HEK293 (cell line): ENCODE results near the gene ALDH16A1.
A peak's percentile ranks its signal among the peaks of the same experiment; 100 is the strongest.

ENCODE experiments used
- CTCF ChIA-PET: fragments of 350-600 bp; formaldehyde crosslinking; extraction: SDS; loops from one replicate; lab custom pipeline; 2021; ENCODE audit warnings: antibody characterized with exemption; lab: Yijun Ruan, JAX
- POLR2A ChIA-PET: fragments of 300-600 bp; formaldehyde crosslinking; extraction: SDS; loops from one replicate; lab custom pipeline; 2020; ENCODE audit warnings: antibody characterized with exemption, inconsistent platforms; lab: Yijun Ruan, JAX
- H3K27ac ChIP-seq: fragments of 200-500 bp; sonication (Bioruptor generic); 2 replicates; pipeline ENCODE4 v1.5.1; 2014; ENCODE audit warnings: low read depth, low read length, control low read depth, inconsistent platforms; ENCODE audit errors: extremely low read depth
- H3K36me3 ChIP-seq, 2 experiments: fragments of 200-500 bp in 1 of 2; sonication (Bioruptor generic) in 1 of 2; 1 replicate in 1 of 2; 2 replicates in 1 of 2; pipeline ENCODE4 v1.5.1; 2014 to 2017; ENCODE audit warnings: inconsistent platforms in 2 of 2, low read length in 2 of 2; ENCODE audit not compliant: control insufficient read depth in 2 of 2, insufficient read depth in 1 of 2
- H3K4me1 ChIP-seq: fragments of 200-500 bp; sonication (Bioruptor generic); 2 replicates; pipeline ENCODE4 v1.5.1; 2014; ENCODE audit warnings: mild to moderate bottlenecking, low read length, inconsistent platforms; ENCODE audit not compliant: control insufficient read depth, insufficient read depth
- H3K4me3 ChIP-seq: 2 replicates; pipeline ENCODE4 v1.5.1; 2011; ENCODE audit warnings: low read depth, mild to moderate bottlenecking, control low read depth, low read length, moderate library complexity
- H3K9me3 ChIP-seq: fragments of 200-500 bp; sonication (Bioruptor generic); 2 replicates; pipeline ENCODE4 v1.5.1; 2014; ENCODE audit warnings: low read depth, low read length, inconsistent platforms; ENCODE audit not compliant: control insufficient read depth, insufficient read depth
- BCL6B ChIP-seq: fragments of 450-650 bp; formaldehyde crosslinking; IDR thresholded peaks from 2 replicates; pipeline ENCODE4 v1.5.1; 2017; ENCODE audit warnings: missing biosample characterization, missing genetic modification characterization
- EGR2 ChIP-seq: fragments of 450-650 bp; formaldehyde crosslinking; IDR thresholded peaks from 2 replicates; pipeline ENCODE4 v1.5.1; 2016; ENCODE audit warnings: low read depth, missing biosample characterization, missing genetic modification characterization
- IKZF3 ChIP-seq: fragments of 450-650 bp; IDR thresholded peaks from 2 replicates; pipeline ENCODE4 v1.5.0; 2018; ENCODE audit warnings: missing biosample characterization, mild to moderate bottlenecking, missing genetic modification characterization, moderate library complexity
- PBX3 ChIP-seq: sonication (generic); formaldehyde crosslinking; IDR thresholded peaks from 2 replicates; pipeline ENCODE4 v1.8.1; 2022; ENCODE audit warnings: mild to moderate bottlenecking, moderate library complexity, missing genetic modification reagents
- ZFHX2 ChIP-seq: fragments of 450-650 bp; formaldehyde crosslinking; conservative IDR thresholded peaks from 2 replicates; pipeline ENCODE4 v1.5.1; 2016; ENCODE audit warnings: missing biosample characterization, missing genetic modification characterization
- ZFP41 ChIP-seq: fragments of 450-650 bp; formaldehyde crosslinking; IDR thresholded peaks from 2 replicates; pipeline ENCODE4 v1.5.1; 2016; ENCODE audit warnings: missing biosample characterization, missing genetic modification characterization, borderline replicate concordance
- ZNF138 ChIP-seq: fragments of 450-650 bp; formaldehyde crosslinking; IDR thresholded peaks from 2 replicates; pipeline ENCODE4 v1.5.1; 2016; ENCODE audit warnings: missing biosample characterization, missing genetic modification characterization, borderline replicate concordance
- ZNF140 ChIP-seq: fragments of 450-650 bp; formaldehyde crosslinking; IDR thresholded peaks from 2 replicates; pipeline ENCODE4 v1.5.1; 2016; ENCODE audit warnings: missing biosample characterization, missing genetic modification characterization
- ZNF24 ChIP-seq: fragments of 450-650 bp; formaldehyde crosslinking; IDR thresholded peaks from 2 replicates; pipeline ENCODE4 v1.5.1; 2016; ENCODE audit warnings: missing biosample characterization, missing genetic modification characterization
- ZNF324 ChIP-seq: fragments of 450-650 bp; formaldehyde crosslinking; IDR thresholded peaks from 2 replicates; pipeline ENCODE4 v1.5.1; 2016; ENCODE audit warnings: missing biosample characterization, missing genetic modification characterization
- ZNF394 ChIP-seq: fragments of 450-650 bp; formaldehyde crosslinking; IDR thresholded peaks from 2 replicates; pipeline ENCODE4 v1.5.1; 2016; ENCODE audit warnings: missing biosample characterization, missing genetic modification characterization, mild to moderate bottlenecking, moderate library complexity, borderline replicate concordance
- ZNF521 ChIP-seq: fragments of 450-650 bp; formaldehyde crosslinking; IDR thresholded peaks from 2 replicates; pipeline ENCODE4 v1.5.1; 2017; ENCODE audit warnings: missing biosample characterization, mild to moderate bottlenecking, missing genetic modification characterization
- ZNF626 ChIP-seq: fragments of 450-650 bp; sonication (Bioruptor Pico); formaldehyde crosslinking; IDR thresholded peaks from 2 replicates; pipeline ENCODE4 v1.5.1; 2018; ENCODE audit warnings: missing biosample characterization, missing genetic modification characterization, inconsistent platforms
- ZNF747 ChIP-seq: fragments of 450-650 bp; formaldehyde crosslinking; IDR thresholded peaks from 2 replicates; pipeline ENCODE4 v1.5.1; 2016; ENCODE audit warnings: missing biosample characterization, missing genetic modification characterization
- ZNF76 ChIP-seq: fragments of 450-650 bp; formaldehyde crosslinking; IDR thresholded peaks from 2 replicates; pipeline ENCODE4; 2016; ENCODE audit warnings: low read depth, missing biosample characterization, missing genetic modification characterization, borderline replicate concordance
- ZNF777 ChIP-seq: fragments of 450-650 bp; formaldehyde crosslinking; IDR thresholded peaks from 2 replicates; pipeline ENCODE4 v1.5.1; 2017; ENCODE audit warnings: missing biosample characterization, missing genetic modification characterization, borderline replicate concordance
- ZNF830 ChIP-seq: fragments of 450-650 bp; IDR thresholded peaks from 2 replicates; pipeline ENCODE4 v1.5.0; 2018; ENCODE audit warnings: missing biosample characterization, missing genetic modification characterization, low read depth, mild to moderate bottlenecking, moderate library complexity
- ZSCAN16 ChIP-seq: fragments of 450-650 bp; formaldehyde crosslinking; IDR thresholded peaks from 2 replicates; pipeline ENCODE4 v1.5.1; 2016; ENCODE audit warnings: missing biosample characterization, missing genetic modification characterization
- ZXDB ChIP-seq: fragments of 450-650 bp; formaldehyde crosslinking; IDR thresholded peaks from 2 replicates; pipeline ENCODE4 v1.5.1; 2016; ENCODE audit warnings: missing biosample characterization, missing genetic modification characterization
- TF ChIP-seq, protein P1 (sequence below): fragments of 450-650 bp; formaldehyde crosslinking; IDR thresholded peaks from 2 replicates; pipeline ENCODE4 v1.5.1; 2016; ENCODE audit warnings: missing biosample characterization, missing genetic modification characterization
- TF ChIP-seq, protein P2 (sequence below): IDR thresholded peaks from 2 replicates; pipeline ENCODE4 v1.6.1; 2011; ENCODE audit warnings: mild to moderate bottlenecking, low read depth, low read length, borderline replicate concordance
- TF ChIP-seq, protein P3 (sequence below): fragments of 450-650 bp; formaldehyde crosslinking; IDR thresholded peaks from 2 replicates; pipeline ENCODE4 v1.5.1; 2016; ENCODE audit warnings: missing biosample characterization, missing genetic modification characterization

ALDH16A1 gene

DNA sequence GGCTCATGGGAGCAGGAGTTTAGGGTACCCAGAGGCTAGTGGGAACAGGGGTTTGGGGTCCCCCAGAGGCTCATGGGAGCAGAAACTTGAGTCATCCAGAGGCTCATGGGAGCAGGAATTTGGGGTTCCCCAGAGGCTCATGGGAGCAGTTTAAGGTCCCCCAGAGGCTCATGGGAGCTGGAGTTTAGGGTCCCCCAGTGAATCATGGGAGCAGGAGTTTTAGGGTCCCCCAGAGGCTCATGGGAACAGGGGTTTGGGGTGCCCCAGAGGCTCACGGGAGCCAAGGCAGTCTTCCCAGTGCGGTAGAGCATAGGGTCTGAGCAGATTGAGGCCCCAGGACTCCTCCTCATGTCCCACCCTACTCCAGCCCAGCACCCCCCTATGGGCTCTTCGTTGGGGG, 12.3 kb downstream of the ALDH16A1 start:
- Histone ChIP-seq H3K27ac (no peak overlapping the region), H3K36me3 (peaks cover 7 to 13% of the 10 kb centered on the region in 2 experiments; a peak in 2 of 3 replicates), H3K4me3 (no peak overlapping the region), H3K9me3 (no peaks in the 10 kb centered on the region), H3K4me1 (0 out of 2 replicates have a peak, but pooled peaks cover 5% of the 10 kb centered on the region)
- ChIA-PET CTCF (interaction anchor here (0.7 to 1.1 kb wide), 3 partner anchors 10 to 1451 kb away, joined by 3 to 10 read pairs (median 5); partner anchors contain the start of gene RUVBL2), POLR2A (interaction anchor here (0.7 to 2.1 kb wide), 3 partner anchors 12 to 48 kb away, joined by 3 to 6 read pairs (median 3); partner anchors contain the start of genes ALDH16A1 and PIH1D1)
- TF ChIP-seq ZNF76 (tag by site-specific recombination) (peak; percentile 87), ZNF140 (tag by site-specific recombination) (no peak), ZNF24 (tag by site-specific recombination) (no peak)

GRCh38 chr19:49468199-49468598, 15.2 kb downstream of the ALDH16A1 start:
- TF ChIP-seq, protein P1, sequence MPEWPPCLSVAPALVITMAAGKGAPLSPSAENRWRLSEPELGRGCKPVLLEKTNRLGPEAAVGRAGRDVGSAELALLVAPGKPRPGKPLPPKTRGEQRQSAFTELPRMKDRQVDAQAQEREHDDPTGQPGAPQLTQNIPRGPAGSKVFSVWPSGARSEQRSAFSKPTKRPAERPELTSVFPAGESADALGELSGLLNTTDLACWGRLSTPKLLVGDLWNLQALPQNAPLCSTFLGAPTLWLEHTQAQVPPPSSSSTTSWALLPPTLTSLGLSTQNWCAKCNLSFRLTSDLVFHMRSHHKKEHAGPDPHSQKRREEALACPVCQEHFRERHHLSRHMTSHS (tag by site-specific recombination) = no peak
- TF ChIP-seq ZNF521 = no peak
- no peak for TF ChIP-seq ZNF830 (tag by site-specific recombination)
- no peak for TF ChIP-seq ZNF747 (tag by site-specific recombination)
- no peak for TF ChIP-seq ZNF626 (tag by site-specific recombination)
- no peak for TF ChIP-seq IKZF3 (tag by site-specific recombination)
- TF ChIP-seq ZNF324 (tag by site-specific recombination) = no peak
- TF ChIP-seq, protein P2, sequence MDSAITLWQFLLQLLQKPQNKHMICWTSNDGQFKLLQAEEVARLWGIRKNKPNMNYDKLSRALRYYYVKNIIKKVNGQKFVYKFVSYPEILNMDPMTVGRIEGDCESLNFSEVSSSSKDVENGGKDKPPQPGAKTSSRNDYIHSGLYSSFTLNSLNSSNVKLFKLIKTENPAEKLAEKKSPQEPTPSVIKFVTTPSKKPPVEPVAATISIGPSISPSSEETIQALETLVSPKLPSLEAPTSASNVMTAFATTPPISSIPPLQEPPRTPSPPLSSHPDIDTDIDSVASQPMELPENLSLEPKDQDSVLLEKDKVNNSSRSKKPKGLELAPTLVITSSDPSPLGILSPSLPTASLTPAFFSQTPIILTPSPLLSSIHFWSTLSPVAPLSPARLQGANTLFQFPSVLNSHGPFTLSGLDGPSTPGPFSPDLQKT = no peak
- no peak for TF ChIP-seq ZSCAN16
- TF ChIP-seq ZFP41 = no peak
- no peak for TF ChIP-seq ZFHX2 (tag by site-specific recombination)
- TF ChIP-seq EGR2 = no peak
- TF ChIP-seq ZNF138 (tag by site-specific recombination) = no peak
- POLR2A ChIA-PET = no interaction called here
- Histone ChIP-seq H3K36me3 (peaks cover 6 to 13% of the 10 kb centered on the region in 2 experiments; a peak in 2 of 3 replicates), H3K27ac (peak overlapping the region; percentile 40; the same call in 1 of the 2 replicates), H3K4me3 (no peak overlapping the region), H3K4me1 (0 out of 2 replicates have a peak, but pooled peaks cover 5% of the 10 kb centered on the region), H3K9me3 (no peaks in the 10 kb centered on the region)
- CTCF ChIA-PET = no interaction called here

DNA sequence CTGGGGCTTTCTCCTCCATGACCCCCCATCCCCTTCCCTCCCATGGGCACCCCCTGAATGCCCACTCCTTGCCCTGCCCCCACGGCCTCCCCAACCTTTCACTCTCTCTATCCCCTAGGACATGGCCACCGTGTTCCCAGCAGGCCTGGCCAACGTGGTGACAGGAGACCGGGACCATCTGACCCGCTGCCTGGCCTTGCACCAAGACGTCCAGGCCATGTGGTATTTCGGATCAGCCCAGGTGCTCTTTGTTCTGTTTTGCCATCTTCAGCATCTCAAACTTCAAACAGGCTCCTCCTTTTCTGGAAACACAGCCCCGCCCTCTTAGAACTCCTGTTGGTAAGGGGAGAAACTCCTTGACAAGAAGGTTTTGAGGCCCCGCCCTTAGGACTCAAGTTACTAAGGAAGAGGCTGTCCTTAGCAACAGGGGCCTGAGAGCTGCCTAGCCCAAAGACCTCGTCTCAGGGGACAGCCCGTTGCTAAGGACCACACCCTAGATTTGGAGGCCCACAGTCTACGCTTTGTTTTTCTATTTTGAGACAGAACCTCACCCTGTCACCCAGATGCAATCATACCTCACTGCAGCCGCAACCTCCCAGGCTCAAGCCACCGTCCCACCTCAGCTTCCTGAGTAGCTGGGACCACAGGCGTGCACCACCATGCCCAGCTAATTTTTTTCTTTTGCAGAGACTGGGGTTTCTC, 15.9 kb downstream of the ALDH16A1 start:
- POLR2A ChIA-PET = interaction anchor here (1.2 to 1.3 kb wide), 2 partner anchors 15 to 27 kb away, joined by 3 to 11 read pairs; partner anchors contain the start of genes ALDH16A1 and RPS11
- Histone ChIP-seq H3K27ac (peak overlapping the region; percentile 40; the same call in 1 of the 2 replicates), H3K4me3 (no peak overlapping the region), H3K9me3 (no peaks in the 10 kb centered on the region), H3K36me3 (peaks cover 6 to 13% of the 10 kb centered on the region in 2 experiments; a peak in 2 of 3 replicates), H3K4me1 (0 out of 2 replicates have a peak, but pooled peaks cover 5% of the 10 kb centered on the region)
- CTCF ChIA-PET = interaction anchor here (1.2 kb wide), 1 partner anchor 78 kb away, joined by 3 read pairs; no protein-coding TSS in a partner anchor
- TF ChIP-seq ZNF777 (tag by site-specific recombination) (no peak), PBX3 (CRISPR knock-in tag) (no peak), BCL6B (tag by site-specific recombination) (no peak), ZNF394 (peak; percentile 54; the same call in 1 of the 2 replicates), ZXDB (tag by site-specific recombination) (peak; percentile 74)
- TF ChIP-seq, protein P3, sequence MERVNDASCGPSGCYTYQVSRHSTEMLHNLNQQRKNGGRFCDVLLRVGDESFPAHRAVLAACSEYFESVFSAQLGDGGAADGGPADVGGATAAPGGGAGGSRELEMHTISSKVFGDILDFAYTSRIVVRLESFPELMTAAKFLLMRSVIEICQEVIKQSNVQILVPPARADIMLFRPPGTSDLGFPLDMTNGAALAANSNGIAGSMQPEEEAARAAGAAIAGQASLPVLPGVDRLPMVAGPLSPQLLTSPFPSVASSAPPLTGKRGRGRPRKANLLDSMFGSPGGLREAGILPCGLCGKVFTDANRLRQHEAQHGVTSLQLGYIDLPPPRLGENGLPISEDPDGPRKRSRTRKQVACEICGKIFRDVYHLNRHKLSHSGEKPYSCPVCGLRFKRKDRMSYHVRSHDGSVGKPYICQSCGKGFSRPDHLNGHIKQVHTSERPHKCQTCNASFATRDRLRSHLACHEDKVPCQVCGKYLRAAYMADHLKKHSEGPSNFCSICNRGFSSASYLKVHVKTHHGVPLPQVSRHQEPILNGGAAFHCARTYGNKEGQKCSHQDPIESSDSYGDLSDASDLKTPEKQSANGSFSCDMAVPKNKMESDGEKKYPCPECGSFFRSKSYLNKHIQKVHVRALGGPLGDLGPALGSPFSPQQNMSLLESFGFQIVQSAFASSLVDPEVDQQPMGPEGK = peak; percentile 33; the same call in 1 of the 2 replicates
